Breast epithelium (tissue), 4 donors: ENCODE data around the gene NEMP1. TPM values are rescaled to one million over a fixed set of nuclear protein-coding genes. Genes with fewer than 3 reads are reported as not detected.

Experiments
- DNase-seq, 2 donors: peaks; one replicate each; pipeline ENCODE4 v3.0.0-alpha.2; 2019; ENCODE audit warnings: low spot score in 2 of 2
- H3K27ac ChIP-seq, 2 donors: fragments of 200-600 bp; sonication (generic) in 1 of 2; one replicate each; pipeline ENCODE4 v1.5.1; 2016 to 2019; ENCODE audit warnings: mild to moderate bottlenecking in 1 of 2
- H3K27me3 ChIP-seq, 2 donors: fragments of 200-600 bp; sonication (generic) in 1 of 2; one replicate each; pipeline versions ENCODE4 v1.5.1 to v1.6.0; 2017 to 2019; ENCODE audit warnings: control low read depth in 1 of 2, mild to moderate bottlenecking in 1 of 2
- H3K36me3 ChIP-seq: fragments of 200-600 bp; one replicate; pipeline ENCODE4 v1.5.1; 2019
- H3K4me1 ChIP-seq, 2 donors: fragments of 200-600 bp; sonication (generic); one replicate each; pipeline ENCODE4 v1.5.1; 2016 to 2019; ENCODE audit warnings: control low read depth in 1 of 2
- H3K4me3 ChIP-seq, 3 donors: fragments of 200-600 bp; sonication (generic); 1 replicate in 2 of 3; 2 replicates in 1 of 3; pipeline ENCODE4 v1.5.1; 2016 to 2019; ENCODE audit warnings: mild to moderate bottlenecking in 3 of 3, moderate library complexity in 2 of 3
- H3K9me3 ChIP-seq, 2 donors: fragments of 200-600 bp; sonication (generic) in 1 of 2; one replicate each; pipeline ENCODE4 v1.5.1; 2016 to 2019; ENCODE audit warnings: control low read depth in 1 of 2
- POLR2A ChIP-seq: fragments of 450-650 bp; IDR thresholded peaks from one replicate; pipeline ENCODE4 v1.6.1; 2016; ENCODE audit warnings: antibody characterized with exemption, mild to moderate bottlenecking, moderate library complexity
- POLR2AphosphoS5 ChIP-seq, 3 donors: sonication (generic); formaldehyde crosslinking; IDR thresholded peaks; one replicate each; pipeline ENCODE4 v1.6.1; 2017; ENCODE audit warnings: antibody characterized with exemption in 3 of 3
- intact Hi-C: fragments of 100-400 bp; cut with DNase I; formaldehyde crosslinking; loops from one replicate; pipeline ENCODE4 v1.15.1; 2023; ENCODE audit warnings: low total_unique reads
- total RNA-seq, 3 donors: library from RNA; depleted of rRNA; stranded (reverse); fragments of >200 nt; gene quantifications; one replicate each; pipeline ENCODE4 v1.1.0, GENCODE V29; 2016
- TF ChIP-seq, protein P1 (sequence below), 3 donors: fragments of 450-650 bp; IDR thresholded peaks; one replicate each; pipeline ENCODE4 v1.5.1; 2016 to 2017; ENCODE audit warnings: antibody characterized with exemption in 3 of 3, mild to moderate bottlenecking in 3 of 3, moderate library complexity in 3 of 3

NEMP1 gene
- total RNA-seq, 3 donors from 2014 or later: 6.9 to 13.3 (median 10.9) TPM

- no peak for DNase-seq
- no peaks in the 10 kb centered on the region for H3K27me3 ChIP-seq
- H3K9me3 ChIP-seq: no peaks in the 10 kb centered on the region
- peaks cover 0 to 14% of the 10 kb centered on the region in 2 donors for H3K4me1 ChIP-seq
- no peak overlapping the region for H3K4me3 ChIP-seq
- H3K27ac ChIP-seq: peak overlapping the region; percentile 5 to 67
- no peaks in the 10 kb centered on the region for H3K36me3 ChIP-seq
- TF ChIP-seq POLR2AphosphoS5 (IDR thresholded peaks at IDR 0.05) (no peak), POLR2A (no peak)
- TF ChIP-seq, protein P1, sequence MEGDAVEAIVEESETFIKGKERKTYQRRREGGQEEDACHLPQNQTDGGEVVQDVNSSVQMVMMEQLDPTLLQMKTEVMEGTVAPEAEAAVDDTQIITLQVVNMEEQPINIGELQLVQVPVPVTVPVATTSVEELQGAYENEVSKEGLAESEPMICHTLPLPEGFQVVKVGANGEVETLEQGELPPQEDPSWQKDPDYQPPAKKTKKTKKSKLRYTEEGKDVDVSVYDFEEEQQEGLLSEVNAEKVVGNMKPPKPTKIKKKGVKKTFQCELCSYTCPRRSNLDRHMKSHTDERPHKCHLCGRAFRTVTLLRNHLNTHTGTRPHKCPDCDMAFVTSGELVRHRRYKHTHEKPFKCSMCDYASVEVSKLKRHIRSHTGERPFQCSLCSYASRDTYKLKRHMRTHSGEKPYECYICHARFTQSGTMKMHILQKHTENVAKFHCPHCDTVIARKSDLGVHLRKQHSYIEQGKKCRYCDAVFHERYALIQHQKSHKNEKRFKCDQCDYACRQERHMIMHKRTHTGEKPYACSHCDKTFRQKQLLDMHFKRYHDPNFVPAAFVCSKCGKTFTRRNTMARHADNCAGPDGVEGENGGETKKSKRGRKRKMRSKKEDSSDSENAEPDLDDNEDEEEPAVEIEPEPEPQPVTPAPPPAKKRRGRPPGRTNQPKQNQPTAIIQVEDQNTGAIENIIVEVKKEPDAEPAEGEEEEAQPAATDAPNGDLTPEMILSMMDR (IDR thresholded peaks at IDR 0.05): no peak
- intact Hi-C loops: no loop called here
Measured at GRCh38 chr12:57096748-57097553, 18.4 kb upstream of the NEMP1 start.

GRCh38 chr12:57096099-57096572, 17.5 kb upstream of the NEMP1 start:
- Histone ChIP-seq H3K36me3 (no peaks in the 10 kb centered on the region), H3K9me3 (no peaks in the 10 kb centered on the region), H3K27me3 (no peaks in the 10 kb centered on the region), H3K27ac (peak overlapping the region; percentile 5 to 67), H3K4me3 (no peak overlapping the region), H3K4me1 (peaks cover 3 to 14% of the 10 kb centered on the region in 2 donors)
- intact Hi-C loops: no loop called here
- TF ChIP-seq POLR2A (no peak), POLR2AphosphoS5 (IDR thresholded peaks at IDR 0.05) (no peak)
- TF ChIP-seq, protein P1 (IDR thresholded peaks at IDR 0.05): no peak
- peak in 1 of 2 donors; percentile 74 for DNase-seq

- Histone ChIP-seq H3K4me3 (no peak overlapping the region), H3K27me3 (no peaks in the 10 kb centered on the region), H3K36me3 (no peaks in the 10 kb centered on the region), H3K27ac (peak overlapping the region; percentile 5 to 67), H3K4me1 (peaks cover 6 to 18% of the 10 kb centered on the region in 2 donors), H3K9me3 (no peaks in the 10 kb centered on the region)
- no peak for DNase-seq
- intact Hi-C loops: no loop called here
- TF ChIP-seq POLR2A (no peak), POLR2AphosphoS5 (IDR thresholded peaks at IDR 0.05) (no peak)
- TF ChIP-seq, protein P1 (IDR thresholded peaks at IDR 0.05): no peak
Measured at GRCh38 chr12:57095440-57095839, 16.8 kb upstream of the NEMP1 start.

DNA sequence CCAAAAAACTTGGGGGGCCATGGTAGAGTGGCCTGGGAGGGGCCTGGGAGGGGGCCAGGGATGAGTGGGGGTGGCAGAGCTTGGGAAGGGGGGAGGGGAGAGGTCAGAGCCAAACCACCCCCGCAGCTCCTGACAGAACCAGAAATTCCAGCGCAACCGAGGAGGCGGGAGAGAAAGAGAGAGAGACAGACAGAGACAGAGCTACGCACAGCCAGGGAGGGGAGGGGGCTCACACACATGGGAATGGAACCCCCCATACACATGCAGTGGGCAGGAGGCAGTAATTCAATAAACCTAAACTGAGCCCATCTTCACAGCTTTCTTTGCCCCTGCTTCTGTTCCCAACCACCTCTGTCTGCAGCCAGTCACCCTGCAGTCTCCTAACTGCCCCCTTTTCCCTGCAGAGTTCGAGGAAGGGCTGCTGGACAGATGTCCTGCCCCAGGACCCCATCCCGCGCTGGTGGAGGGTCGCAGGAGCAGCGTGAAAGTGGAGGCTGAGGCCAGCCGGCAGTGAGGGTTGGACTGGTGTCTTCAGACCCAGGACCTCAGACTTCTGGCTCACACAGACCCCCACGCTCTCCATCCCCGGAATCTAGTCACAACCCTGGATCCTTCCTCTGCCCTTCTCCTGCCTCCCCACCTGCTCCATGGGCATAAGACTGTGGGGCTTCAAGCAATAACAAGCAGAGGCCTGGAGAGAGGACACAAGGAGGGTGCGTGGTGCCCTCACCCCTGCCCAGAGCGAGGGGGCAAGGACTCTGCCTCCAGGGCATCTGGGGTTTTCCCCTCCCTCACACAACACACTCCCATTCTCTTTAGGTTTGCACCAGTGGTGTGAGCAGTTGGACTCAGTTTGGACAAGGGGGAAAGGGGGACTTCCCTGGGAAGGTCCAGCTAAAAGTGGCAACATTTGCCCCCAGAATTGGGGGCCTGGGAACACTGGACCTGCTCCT, 15.9 kb upstream of the NEMP1 start:
- no peak for TF ChIP-seq POLR2AphosphoS5 (IDR thresholded peaks at IDR 0.05)
- TF ChIP-seq, protein P1 (IDR thresholded peaks at IDR 0.05): no peak
- TF ChIP-seq POLR2A: no peak
- Histone ChIP-seq H3K27me3 (no peaks in the 10 kb centered on the region), H3K9me3 (no peaks in the 10 kb centered on the region), H3K36me3 (no peaks in the 10 kb centered on the region), H3K4me1 (peaks cover 6 to 18% of the 10 kb centered on the region in 2 donors), H3K27ac (peak overlapping the region; percentile 84 to 100), H3K4me3 (peak overlapping the region in 2 of 3 donors; percentile 1 to 40)
- DNase-seq: no peak
- intact Hi-C loops: no loop called here
